ENCODE results near the gene PEAK1. TPM values are rescaled to one million over a fixed set of nuclear protein-coding genes. Genes with fewer than 3 reads are reported as not detected.
A peak's percentile ranks its signal among the peaks of the same experiment; 100 is the strongest.

PEAK1 gene
- total and polyA plus RNA-seq, 2 donors (not counting 1 experiment from before 2014, with no cell fraction given): 61.0 to 91.8 TPM

GRCh38 chr15:77069521-77070121 lies 350.3 kb downstream of the PEAK1 start:
- H3K4me1 ChIP-seq (ENCODE audit: control insufficient read depth, extremely low read depth, insufficient read depth, low read length): peaks cover 8% of the 10 kb centered on the region
- no peak for TF ChIP-seq EZH2 (IDR thresholded peaks at IDR 0.05; ENCODE audit: low read length, missing control alignments)
- TF ChIP-seq, protein P1, sequence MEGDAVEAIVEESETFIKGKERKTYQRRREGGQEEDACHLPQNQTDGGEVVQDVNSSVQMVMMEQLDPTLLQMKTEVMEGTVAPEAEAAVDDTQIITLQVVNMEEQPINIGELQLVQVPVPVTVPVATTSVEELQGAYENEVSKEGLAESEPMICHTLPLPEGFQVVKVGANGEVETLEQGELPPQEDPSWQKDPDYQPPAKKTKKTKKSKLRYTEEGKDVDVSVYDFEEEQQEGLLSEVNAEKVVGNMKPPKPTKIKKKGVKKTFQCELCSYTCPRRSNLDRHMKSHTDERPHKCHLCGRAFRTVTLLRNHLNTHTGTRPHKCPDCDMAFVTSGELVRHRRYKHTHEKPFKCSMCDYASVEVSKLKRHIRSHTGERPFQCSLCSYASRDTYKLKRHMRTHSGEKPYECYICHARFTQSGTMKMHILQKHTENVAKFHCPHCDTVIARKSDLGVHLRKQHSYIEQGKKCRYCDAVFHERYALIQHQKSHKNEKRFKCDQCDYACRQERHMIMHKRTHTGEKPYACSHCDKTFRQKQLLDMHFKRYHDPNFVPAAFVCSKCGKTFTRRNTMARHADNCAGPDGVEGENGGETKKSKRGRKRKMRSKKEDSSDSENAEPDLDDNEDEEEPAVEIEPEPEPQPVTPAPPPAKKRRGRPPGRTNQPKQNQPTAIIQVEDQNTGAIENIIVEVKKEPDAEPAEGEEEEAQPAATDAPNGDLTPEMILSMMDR (conservative IDR thresholded peaks at IDR 0.05 in 1 of 2, IDR thresholded peaks at IDR 0.05 in 1 of 2; ENCODE audit: low read depth in 1 of 2, low read length in 2 of 2): no peak
- no peaks in the 10 kb centered on the region for H3K36me3 ChIP-seq (ENCODE audit: control insufficient read depth, insufficient read depth, low read length)
- DNase-seq (ENCODE audit: low read depth in 2 of 2): no peak
- peak overlapping the region; percentile 80 to 84 (median 83) for H3K4me3 ChIP-seq (replicated peaks in 1 of 4; ENCODE audit: control extremely low read depth in 1 of 4, insufficient read depth in 1 of 4, low read depth in 3 of 4, low read length in 4 of 4)
- no peak overlapping the region for H3K9ac ChIP-seq (ENCODE audit: insufficient read depth, low read length)
- H3K27me3 ChIP-seq (ENCODE audit: control insufficient read depth, insufficient read depth, low read length): peaks cover 3% of the 10 kb centered on the region
- H4K20me1 ChIP-seq (ENCODE audit: control insufficient read depth, extremely low read depth, insufficient read depth, low read length): no peaks in the 10 kb centered on the region
- H3K9me3 ChIP-seq (ENCODE audit: control insufficient read depth, insufficient read depth, low read depth, low read length): no peaks in the 10 kb centered on the region
- H3K27ac ChIP-seq (ENCODE audit: insufficient read depth, low read length): peak overlapping the region; percentile 27
- H2AFZ ChIP-seq (ENCODE audit: low read length): no peak overlapping the region
- H3K4me2 ChIP-seq (ENCODE audit: extremely low read depth, insufficient read depth, low read length): peak overlapping the region; percentile 94
- H3K79me2 ChIP-seq (ENCODE audit: control insufficient read depth, insufficient read depth, low read length): peaks cover 47% of the 10 kb centered on the region

GRCh38 chr15:77068633-77069032 lies 351.3 kb downstream of the PEAK1 start:
- H3K27ac ChIP-seq (ENCODE audit: insufficient read depth, low read length): no peak overlapping the region
- no peaks in the 10 kb centered on the region for H3K27me3 ChIP-seq (ENCODE audit: control insufficient read depth, insufficient read depth, low read length)
- no peak overlapping the region for H3K9ac ChIP-seq (ENCODE audit: insufficient read depth, low read length)
- H3K4me1 ChIP-seq (ENCODE audit: control insufficient read depth, extremely low read depth, insufficient read depth, low read length): peaks cover 11% of the 10 kb centered on the region
- no peaks in the 10 kb centered on the region for H4K20me1 ChIP-seq (ENCODE audit: control insufficient read depth, extremely low read depth, insufficient read depth, low read length)
- H3K4me3 ChIP-seq (replicated peaks in 1 of 4; ENCODE audit: control extremely low read depth in 1 of 4, insufficient read depth in 1 of 4, low read depth in 3 of 4, low read length in 4 of 4): no peak overlapping the region
- TF ChIP-seq, protein P1 (conservative IDR thresholded peaks at IDR 0.05 in 1 of 2, IDR thresholded peaks at IDR 0.05 in 1 of 2; ENCODE audit: low read depth in 1 of 2, low read length in 2 of 2): no peak
- no peak overlapping the region for H3K4me2 ChIP-seq (ENCODE audit: extremely low read depth, insufficient read depth, low read length)
- DNase-seq (ENCODE audit: low read depth in 2 of 2): no peak
- no peaks in the 10 kb centered on the region for H3K36me3 ChIP-seq (ENCODE audit: control insufficient read depth, insufficient read depth, low read length)
- H2AFZ ChIP-seq (ENCODE audit: low read length): no peak overlapping the region
- no peaks in the 10 kb centered on the region for H3K9me3 ChIP-seq (ENCODE audit: control insufficient read depth, insufficient read depth, low read depth, low read length)
- peaks cover 54% of the 10 kb centered on the region for H3K79me2 ChIP-seq (ENCODE audit: control insufficient read depth, insufficient read depth, low read length)

- H3K27ac ChIP-seq (ENCODE audit: insufficient read depth, low read length): peak overlapping the region; percentile 4
- no peak for DNase-seq (ENCODE audit: low read depth in 2 of 2)
- no peaks in the 10 kb centered on the region for H3K27me3 ChIP-seq (ENCODE audit: control insufficient read depth, insufficient read depth, low read length)
- no peak overlapping the region for H3K9ac ChIP-seq (ENCODE audit: insufficient read depth, low read length)
- no peaks in the 10 kb centered on the region for H4K20me1 ChIP-seq (ENCODE audit: control insufficient read depth, extremely low read depth, insufficient read depth, low read length)
- H3K79me2 ChIP-seq (ENCODE audit: control insufficient read depth, insufficient read depth, low read length): peaks cover 56% of the 10 kb centered on the region
- no peaks in the 10 kb centered on the region for H3K36me3 ChIP-seq (ENCODE audit: control insufficient read depth, insufficient read depth, low read length)
- no peak for TF ChIP-seq EZH2 (IDR thresholded peaks at IDR 0.05; ENCODE audit: low read length, missing control alignments)
- TF ChIP-seq, protein P1 (conservative IDR thresholded peaks at IDR 0.05 in 1 of 2, IDR thresholded peaks at IDR 0.05 in 1 of 2; ENCODE audit: low read depth in 1 of 2, low read length in 2 of 2): no peak
- no peak overlapping the region for H3K4me3 ChIP-seq (replicated peaks in 1 of 4; ENCODE audit: control extremely low read depth in 1 of 4, insufficient read depth in 1 of 4, low read depth in 3 of 4, low read length in 4 of 4)
- no peak overlapping the region for H2AFZ ChIP-seq (ENCODE audit: low read length)
- peak overlapping the region; percentile 37 for H3K4me2 ChIP-seq (ENCODE audit: extremely low read depth, insufficient read depth, low read length)
- no peaks in the 10 kb centered on the region for H3K9me3 ChIP-seq (ENCODE audit: control insufficient read depth, insufficient read depth, low read depth, low read length)
- H3K4me1 ChIP-seq (ENCODE audit: control insufficient read depth, extremely low read depth, insufficient read depth, low read length): peaks cover 11% of the 10 kb centered on the region
Measured at GRCh38 chr15:77067691-77068367, 352.1 kb downstream of the PEAK1 start.

Data from fibroblast of lung (primary cell).